Activated CD8-positive, alpha-beta memory T cell treated with anti-CD3 and anti-CD28 coated beads for 48 hours (primary cell): ENCODE data around the gene TYW1.
"Not testable (repeated sequence)": the region's sequence is repeated elsewhere in the genome, so short reads cannot be mapped to it uniquely, and the experiment has no call there.

ENCODE experiments used
- DNase-seq, 3 experiments: peaks; one replicate each; pipeline ENCODE4 v3.0.0-alpha.2; 2020; ENCODE audit warnings: low read depth in 2 of 3, low spot score in 2 of 3

The TYW1 gene

DNA sequence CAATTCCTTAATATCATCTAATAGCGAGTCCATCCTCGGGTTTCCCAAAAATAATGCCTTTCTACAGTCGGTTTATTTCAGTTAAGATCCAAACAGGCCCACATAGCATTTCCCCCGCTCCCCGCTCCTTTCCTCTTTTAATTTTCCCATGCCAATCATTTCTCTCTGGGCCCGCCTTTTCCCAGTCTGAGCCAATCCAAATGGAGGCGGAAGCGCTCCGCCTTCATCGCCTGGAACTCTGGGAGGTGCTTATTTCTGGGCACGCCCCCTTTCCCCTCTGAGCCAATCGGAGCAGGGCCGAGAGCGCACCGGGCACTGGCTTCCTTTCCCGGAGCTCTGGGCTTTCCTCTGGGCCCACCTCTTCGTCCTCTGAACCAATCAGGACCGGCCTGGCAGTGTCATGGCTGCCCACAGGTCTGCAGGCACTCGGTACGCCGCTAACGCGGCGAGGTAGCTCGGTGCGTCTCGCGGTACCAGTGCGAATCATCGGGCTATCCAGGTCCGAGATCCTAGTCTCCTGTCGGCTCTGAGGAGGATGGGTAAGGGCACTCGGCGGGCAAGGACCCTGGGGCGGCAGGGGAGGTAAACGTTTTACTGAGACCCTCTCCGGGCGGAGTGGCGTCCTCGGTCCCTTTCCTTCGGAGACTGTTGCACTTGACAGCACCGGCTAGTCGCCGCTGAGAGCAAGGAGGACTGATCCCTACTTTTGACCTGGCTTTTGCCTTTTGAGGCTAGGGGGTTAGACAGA, at the start of gene TYW1:
TYW1 (plus strand) TSS at position 390 of the 748 bp plus-strand sequence; CDS start at position 536, 146 bp downstream.
- peak; percentile 80 to 95 (median 91) for DNase-seq

GRCh38 chr7:66948480-66949109, 48.0 kb upstream of the TYW1 start:
- no peak for DNase-seq

- DNase-seq = no peak
Observed at GRCh38 chr7:66950311-66950710, 46.3 kb upstream of the TYW1 start.

DNA sequence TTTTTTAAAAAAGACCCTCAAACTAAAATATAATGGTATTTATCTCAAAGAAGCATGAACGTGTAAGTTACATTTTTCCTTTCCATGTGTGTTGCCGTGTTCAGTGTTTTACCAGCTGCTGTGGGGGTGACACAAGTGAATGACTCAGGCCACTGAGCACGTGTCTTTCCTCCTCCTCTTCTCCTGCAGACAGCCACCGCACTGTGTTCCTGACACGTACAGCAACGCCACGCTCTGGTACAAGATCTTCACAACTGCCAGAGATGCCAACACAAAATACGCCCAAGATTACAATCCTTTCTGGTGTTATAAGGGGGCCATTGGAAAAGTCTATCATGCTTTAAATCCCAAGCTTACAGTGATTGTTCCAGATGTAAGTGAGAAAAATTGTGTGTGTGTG, 45.9 kb upstream of the TYW1 start:
- DNase-seq = no peak

GRCh38 chr7:66952343-66953043, 44.1 kb upstream of the TYW1 start:
- DNase-seq = no peak

GRCh38 chr7:66953044-66953427, 43.6 kb upstream of the TYW1 start:
- DNase-seq = no peak

GRCh38 chr7:66957595-66958290, 38.9 kb upstream of the TYW1 start:
- no peak for DNase-seq

DNA sequence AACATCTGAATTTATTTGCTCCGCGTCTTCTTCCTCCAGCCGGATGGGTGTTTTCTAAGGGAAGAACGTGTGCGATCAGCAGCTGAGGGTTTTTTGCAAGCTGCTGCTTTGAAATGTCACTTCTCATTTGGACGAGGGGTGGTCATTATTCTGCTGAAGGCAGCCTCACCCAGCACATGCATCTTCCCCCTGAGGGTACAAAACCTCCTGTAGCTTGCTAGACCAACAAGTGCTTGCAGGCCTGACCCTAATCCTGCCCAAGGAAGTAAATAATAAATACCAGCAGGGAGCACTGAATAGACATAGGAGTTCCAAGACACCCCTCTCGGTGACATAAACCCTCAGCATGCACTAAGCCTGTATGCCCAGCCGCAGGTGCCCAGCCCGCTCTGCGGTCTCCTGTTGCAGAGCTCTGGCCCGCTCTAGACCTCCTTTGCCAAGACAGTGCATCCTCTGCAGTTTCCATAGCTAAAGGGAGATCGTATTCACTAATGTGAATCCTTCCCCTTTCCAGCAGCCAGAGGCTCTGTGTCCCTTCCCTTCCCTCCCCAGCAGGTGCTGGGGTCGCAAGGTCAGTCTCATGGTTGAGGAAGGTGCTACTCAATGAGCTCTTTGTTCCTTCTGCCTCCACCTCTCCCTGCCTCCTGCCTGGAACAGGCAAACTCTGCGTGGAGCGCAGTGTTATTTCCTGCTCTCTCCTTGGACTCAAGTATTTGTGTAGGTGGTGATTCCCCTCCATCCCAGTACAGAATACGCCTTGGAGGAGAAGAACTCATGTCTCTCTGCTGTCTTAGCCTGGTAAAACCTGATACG, 37.9 kb upstream of the TYW1 start:
- no peak for DNase-seq

GRCh38 chr7:66960192-66960591, 36.4 kb upstream of the TYW1 start:
- DNase-seq = no peak

- DNase-seq = no peak
Observed at GRCh38 chr7:66961096-66961495, 35.5 kb upstream of the TYW1 start.

DNA sequence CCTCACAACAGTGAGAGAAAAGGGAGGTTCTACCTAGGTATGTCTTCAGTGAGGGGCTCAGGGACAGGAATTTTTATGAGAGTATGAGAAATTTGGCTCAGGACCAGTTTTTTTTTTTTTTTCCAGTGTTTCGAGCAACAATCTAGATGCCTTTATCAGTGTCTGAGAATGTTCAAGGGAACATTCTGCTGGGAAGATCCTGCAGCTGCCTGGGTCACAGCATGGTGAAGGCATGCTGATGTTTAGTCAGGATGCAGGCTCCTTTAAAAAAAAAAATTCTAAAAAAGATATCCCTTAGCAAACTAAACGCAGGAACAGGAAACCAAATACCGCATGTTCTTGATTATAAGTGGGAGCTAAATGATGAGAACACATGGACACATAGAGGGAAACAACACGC, 32.2 kb upstream of the TYW1 start:
- DNase-seq = no peak

GRCh38 chr7:66967029-66967428, 29.6 kb upstream of the TYW1 start:
- DNase-seq = no peak

DNA sequence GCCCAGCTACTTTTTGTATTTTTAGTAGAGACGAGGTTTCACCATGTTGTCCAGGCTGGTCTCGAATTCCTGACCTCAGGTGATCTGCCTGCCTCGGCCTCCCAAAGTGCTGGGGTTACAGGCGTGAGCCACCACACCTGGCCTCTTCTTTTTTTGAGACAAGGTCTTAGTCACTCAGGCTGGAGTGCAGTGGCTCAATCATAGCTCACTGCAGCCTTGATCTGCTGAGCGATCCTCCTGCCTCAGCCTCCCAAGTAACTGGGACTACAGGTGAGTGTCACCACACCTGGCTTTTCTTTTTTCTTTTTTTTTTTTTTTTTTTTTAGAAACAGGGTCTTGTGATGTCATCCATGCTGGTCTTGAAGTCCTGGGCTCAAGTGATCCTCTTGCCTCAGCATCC, 27.6 kb upstream of the TYW1 start:
- DNase-seq = not testable (repeated sequence)

DNA sequence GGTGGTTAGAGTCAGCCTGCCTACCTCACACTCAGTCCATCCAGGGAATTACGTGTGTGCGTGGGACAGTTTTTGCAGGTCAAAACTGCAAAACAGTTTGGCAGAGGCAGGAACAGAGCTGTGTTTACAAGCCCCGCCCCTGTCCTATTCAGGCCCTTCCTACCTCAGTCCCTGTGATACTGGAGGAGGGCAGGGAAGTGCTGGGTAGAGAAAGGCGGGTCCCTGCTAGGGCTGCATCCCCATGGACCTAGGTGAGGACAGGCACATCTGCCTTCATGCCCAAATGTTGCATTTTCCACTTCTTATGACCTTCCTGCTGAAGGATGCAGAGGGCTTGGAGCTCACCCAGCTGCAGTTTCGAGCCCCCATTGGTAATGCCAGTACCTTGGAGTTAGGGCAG, 26.3 kb upstream of the TYW1 start:
- no peak for DNase-seq

GRCh38 chr7:66974986-66975590, 21.5 kb upstream of the TYW1 start:
- no peak for DNase-seq

DNA sequence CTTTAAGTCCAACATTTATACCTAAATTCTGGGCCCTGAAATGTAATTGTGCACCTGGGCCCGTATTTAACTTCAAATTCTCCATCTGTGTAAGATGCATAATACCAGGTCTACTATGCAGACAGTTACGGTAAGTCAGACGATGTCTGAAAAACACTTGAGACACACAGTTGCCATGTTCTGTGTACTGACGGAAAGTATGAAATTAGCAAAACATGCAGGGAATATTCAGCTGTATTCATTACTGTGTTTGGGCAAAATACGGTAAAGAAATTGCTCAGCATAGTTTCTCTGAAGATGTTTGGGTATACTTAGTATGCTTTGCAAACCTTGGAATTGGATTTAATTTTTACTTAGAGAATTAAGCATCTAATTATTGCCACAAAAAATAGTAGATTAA, 18.3 kb upstream of the TYW1 start:
- not testable (repeated sequence) for DNase-seq

DNA sequence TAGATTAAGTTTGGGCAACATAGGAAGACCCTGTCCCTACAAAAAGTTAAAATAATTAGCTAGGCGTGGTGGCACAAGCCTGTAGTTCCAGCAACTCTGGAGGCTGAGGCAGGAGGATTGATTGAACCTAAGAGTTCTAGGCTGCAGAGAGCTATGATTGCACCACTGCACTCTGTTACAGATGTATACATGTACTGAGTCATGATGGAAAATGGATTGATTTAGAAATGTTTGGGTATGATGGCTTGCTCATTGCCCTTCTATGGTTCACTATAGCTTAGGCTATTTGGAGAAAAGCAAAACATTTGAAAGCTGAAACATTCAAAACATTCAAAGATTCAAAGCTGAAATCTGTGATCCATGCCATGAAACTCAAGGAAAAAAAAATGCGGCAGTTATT, 17.6 kb upstream of the TYW1 start:
- DNase-seq = not testable (repeated sequence)

- not testable (repeated sequence) for DNase-seq
Observed at GRCh38 chr7:66980336-66980735, 16.3 kb upstream of the TYW1 start.

DNA sequence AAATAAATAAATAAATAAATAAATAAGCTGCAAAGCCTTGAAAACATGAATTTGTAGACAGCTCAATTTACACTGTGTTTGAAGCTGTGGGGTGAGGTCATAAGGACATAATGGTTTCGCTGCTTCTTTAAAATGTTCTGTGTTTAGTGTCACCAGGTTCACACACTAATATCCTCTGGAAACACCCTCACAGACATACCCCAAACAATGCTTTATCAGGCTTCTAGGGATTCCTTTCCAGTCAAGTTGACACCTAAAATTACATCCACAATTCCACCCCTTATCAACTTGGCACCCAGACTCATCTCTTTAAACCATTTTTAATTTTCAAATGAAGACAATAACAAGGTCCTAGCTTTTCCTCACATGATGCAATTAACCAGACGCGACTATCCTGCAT, 7.1 kb upstream of the TYW1 start:
- not testable (repeated sequence) for DNase-seq

- DNase-seq = not testable (repeated sequence)
Observed at GRCh38 chr7:66994051-66994450, 2.6 kb upstream of the TYW1 start.
